ENCODE measurements around the gene ATAD3B.
"Not testable (repeated sequence)": the region's sequence is repeated elsewhere in the genome, so short reads cannot be mapped to it uniquely, and the experiment has no call there.

- not testable (repeated sequence) for TF ChIP-seq EZH2 (IDR thresholded peaks at IDR 0.05; ENCODE audit: borderline replicate concordance, low read length); CTCF (IDR thresholded peaks at IDR 0.05; ENCODE audit: low read length)
Measured at GRCh38 chr1:1518621-1519007, 47.0 kb downstream of the ATAD3B start.

Data from OCI-LY1 (cell line).